PFSK-1 (cell line): ENCODE results near the gene TAF8.

Source experiments
- POLR2AphosphoS5 ChIP-seq: IDR thresholded peaks from 2 replicates; pipeline ENCODE4 v1.6.1; 2012; ENCODE audit warnings: low read depth, mild to moderate bottlenecking, control low read depth, low read length, moderate library complexity
- REST ChIP-seq, 2 experiments: IDR thresholded peaks; 2 replicates each; pipeline versions ENCODE4 v1.6.1 to v1.8.0; 2011 to 2012; ENCODE audit warnings: low read depth in 2 of 2, low read length in 2 of 2, control low read depth in 1 of 2, inconsistent platforms in 1 of 2, mild to moderate bottlenecking in 1 of 2, moderate library complexity in 1 of 2; ENCODE audit not compliant: insufficient read depth in 1 of 2
- SIN3A ChIP-seq: IDR thresholded peaks from 2 replicates; pipeline ENCODE4 v1.6.1; 2012; ENCODE audit warnings: mild to moderate bottlenecking, low read length, moderate library complexity, borderline replicate concordance; ENCODE audit not compliant: insufficient read depth

- no peak for TF ChIP-seq POLR2AphosphoS5
- TF ChIP-seq SIN3A = no peak
- no peak for TF ChIP-seq REST (IDR thresholded peaks at IDR 0.05; ENCODE audit: insufficient read depth in 1 of 2, low read depth in 2 of 2, low read length in 2 of 2)
Measured at GRCh38 chr6:42125663-42126062, 75.3 kb downstream of the TAF8 start.
